Measurements from ENCODE around the gene GAPDHS. TPM values are rescaled to one million over a fixed set of nuclear protein-coding genes. Genes with fewer than 3 reads are reported as not detected.

The GAPDHS gene
- total and polyA plus RNA-seq, 12 donors, result not detected

- no peak for TF ChIP-seq CTCF (IDR thresholded peaks at IDR 0.05)
- no peak for DNase-seq
- no peak within 1 kb of the TSS for H3K27ac ChIP-seq
- H3K36me3 ChIP-seq, result no peaks in the 10 kb centered on the region
- peaks cover 0 to 39% (median 25%) of the 10 kb centered on the region in 7 donors for H3K27me3 ChIP-seq
- intact Hi-C loops (cut with DNase I), result loop anchor here in 1 of 10 donors (5.0 kb wide), 1 partner anchor 79 kb away; no protein-coding TSS in a partner anchor
- ATAC-seq, result no peak
- no peaks in the 10 kb centered on the region for H3K9me3 ChIP-seq
- H3K4me3 ChIP-seq, result no peak within 1 kb of the TSS
- 43 to 50% methylated on average over 16 of the region's 16 CpGs for WGBS, 2 donors
- no peaks in the 10 kb centered on the region for H3K4me1 ChIP-seq
Measured at GRCh38 chr19:35585848-35586247, 52.6 kb downstream of the GAPDHS start, which contains the start of gene PMIS2. PMIS2 (plus strand) TSS chr19:35586173; CDS start chr19:35586260, 87 bp downstream.

- no peak for TF ChIP-seq CTCF (IDR thresholded peaks at IDR 0.05)
- Histone ChIP-seq H3K36me3 (no peaks in the 10 kb centered on the region), H3K4me3 (no peak overlapping the region), H3K27ac (no peak overlapping the region), H3K4me1 (no peaks in the 10 kb centered on the region), H3K27me3 (peaks cover 0 to 38% (median 25%) of the 10 kb centered on the region in 7 donors), H3K9me3 (no peaks in the 10 kb centered on the region)
- ATAC-seq (no peak), DNase-seq (no peak)
- intact Hi-C loops (cut with DNase I), result loop anchor here in 1 of 10 donors (5.0 kb wide), 1 partner anchor 80 kb away; no protein-coding TSS in a partner anchor
- WGBS, 2 donors, result 38 to 49% methylated on average over 1 of the region's 1 CpG
Measured at GRCh38 chr19:35587321-35587720, 54.1 kb downstream of the GAPDHS start.

GRCh38 chr19:35590875-35591274, 57.6 kb downstream of the GAPDHS start:
- no peak overlapping the region for H3K4me3 ChIP-seq
- DNase-seq (no peak), ATAC-seq (no peak)
- WGBS, 2 donors, result 82 to 86% methylated on average over 3 of the region's 3 CpGs
- H3K36me3 ChIP-seq, result no peaks in the 10 kb centered on the region
- intact Hi-C loops (cut with DNase I), result no loop called here
- H3K4me1 ChIP-seq, result no peaks in the 10 kb centered on the region
- H3K9me3 ChIP-seq, result no peaks in the 10 kb centered on the region
- peaks cover 0 to 33% (median 17%) of the 10 kb centered on the region in 7 donors for H3K27me3 ChIP-seq
- TF ChIP-seq CTCF (IDR thresholded peaks at IDR 0.05), result no peak
- no peak overlapping the region for H3K27ac ChIP-seq

- intact Hi-C loops (cut with DNase I), result no loop called here
- TF ChIP-seq CTCF (IDR thresholded peaks at IDR 0.05), result peak in 7 of 9 donors; percentile 30 to 56 (median 43)
- H3K27me3 ChIP-seq, result peaks cover 0 to 29% (median 14%) of the 10 kb centered on the region in 7 donors
- H3K4me1 ChIP-seq, result no peaks in the 10 kb centered on the region
- no peak for DNase-seq
- H3K4me3 ChIP-seq, result no peak overlapping the region
- H3K9me3 ChIP-seq, result no peaks in the 10 kb centered on the region
- no peaks in the 10 kb centered on the region for H3K36me3 ChIP-seq
- no peak overlapping the region for H3K27ac ChIP-seq
- 24 to 28% methylated on average over 8 of the region's 8 CpGs for WGBS, 2 donors
- ATAC-seq, result peak in 1 of 8 donors; percentile 31
Measured at GRCh38 chr19:35592226-35592625, 59.0 kb downstream of the GAPDHS start.

Other genes starting within 250 kb of the GAPDHS start
- gene MAG, start 241.3 kb upstream of the GAPDHS start, total RNA-seq, result under 1 TPM in 1 of 10 donors, not detected in 9; 0.39 TPM
- gene MAG, start 241.3 kb upstream of the GAPDHS start, polyA plus RNA-seq, result under 1 TPM in 1 of 2 donors, not detected in 1; 0.04 TPM
- 1 to 10 TPM in 1 of 10 donors, under 1 TPM in 7, not detected in 2; 0.22 to 1.6 (median 0.49) TPM for gene CD22, start 204.3 kb upstream of the GAPDHS start, total RNA-seq
- under 1 TPM; 0.07 to 0.12 TPM for gene CD22, start 204.3 kb upstream of the GAPDHS start, polyA plus RNA-seq
- gene FFAR1, start 185.6 kb upstream of the GAPDHS start, total RNA-seq, result not detected
- gene FFAR1, start 185.6 kb upstream of the GAPDHS start, polyA plus RNA-seq, result not detected
- gene FFAR3, start 175.0 kb upstream of the GAPDHS start, total RNA-seq, result under 1 TPM in 2 of 10 donors, not detected in 8; 0.40 to 0.49 TPM
- gene FFAR3, start 175.0 kb upstream of the GAPDHS start, polyA plus RNA-seq, result under 1 TPM in 1 of 2 donors, not detected in 1; 0.09 TPM
- not detected for gene GPR42, start 162.4 kb upstream of the GAPDHS start, total RNA-seq
- gene GPR42, start 162.4 kb upstream of the GAPDHS start, polyA plus RNA-seq, result not detected
- gene FFAR2, start 85.2 kb upstream of the GAPDHS start, total RNA-seq, result 1 to 10 TPM in 1 of 10 donors, under 1 TPM in 8, not detected in 1; 0.17 to 1.4 (median 0.54) TPM
- gene FFAR2, start 85.2 kb upstream of the GAPDHS start, polyA plus RNA-seq, result under 1 TPM; 0.10 to 0.15 TPM
- not detected for gene KRTDAP, start 43.0 kb upstream of the GAPDHS start, total RNA-seq
- not detected for gene KRTDAP, start 43.0 kb upstream of the GAPDHS start, polyA plus RNA-seq
- 10 to 100 TPM in 3 of 10 donors, 1 to 10 TPM in 7; 2.0 to 15.7 (median 7.6) TPM for gene DMKN, start 19.8 kb upstream of the GAPDHS start, total RNA-seq
- 10 to 100 TPM in 1 of 2 donors, 1 to 10 TPM in 1; 7.8 to 32.2 TPM for gene DMKN, start 19.8 kb upstream of the GAPDHS start, polyA plus RNA-seq
- gene SBSN, start 5.1 kb upstream of the GAPDHS start, total RNA-seq, result not detected
- under 1 TPM in 1 of 2 donors, not detected in 1; 0.20 TPM for gene SBSN, start 5.1 kb upstream of the GAPDHS start, polyA plus RNA-seq
- gene TMEM147, start 12.2 kb downstream of the GAPDHS start, total RNA-seq, result 100 to 1,000 TPM in 3 of 10 donors, 10 to 100 TPM in 7; 62.8 to 103 (median 74.7) TPM
- 100 to 1,000 TPM in 1 of 2 donors, 10 to 100 TPM in 1; 78.0 to 229 TPM for gene TMEM147, start 12.2 kb downstream of the GAPDHS start, polyA plus RNA-seq
- gene ATP4A, start 30.2 kb downstream of the GAPDHS start, total RNA-seq, result not detected
- gene ATP4A, start 30.2 kb downstream of the GAPDHS start, polyA plus RNA-seq, result not detected
- gene PMIS2, start 52.7 kb downstream of the GAPDHS start, total RNA-seq, result not detected
- gene PMIS2, start 52.7 kb downstream of the GAPDHS start, polyA plus RNA-seq, result not detected
- gene HAUS5, start 79.3 kb downstream of the GAPDHS start, total RNA-seq, result 1 to 10 TPM; 3.2 to 9.3 (median 4.7) TPM
- 10 to 100 TPM in 1 of 2 donors, 1 to 10 TPM in 1; 4.3 to 14.1 TPM for gene HAUS5, start 79.3 kb downstream of the GAPDHS start, polyA plus RNA-seq
- gene RBM42, start 95.6 kb downstream of the GAPDHS start, total RNA-seq, result 10 to 100 TPM; 43.5 to 57.8 (median 53.2) TPM
- 10 to 100 TPM; 76.3 to 93.1 TPM for gene RBM42, start 95.6 kb downstream of the GAPDHS start, polyA plus RNA-seq
- under 1 TPM in 4 of 10 donors, not detected in 6; 0.26 to 0.55 (median 0.28) TPM for gene ETV2, start 108.3 kb downstream of the GAPDHS start, total RNA-seq
- gene ETV2, start 108.3 kb downstream of the GAPDHS start, polyA plus RNA-seq, result 1 to 10 TPM in 1 of 2 donors, under 1 TPM in 1; 0.59 to 1.5 TPM
- 1,000 to 10,000 TPM; 1,085 to 1,585 (median 1,381) TPM for gene COX6B1, start 114.9 kb downstream of the GAPDHS start, total RNA-seq
- gene COX6B1, start 114.9 kb downstream of the GAPDHS start, polyA plus RNA-seq, result 1,000 to 10,000 TPM; 2,189 to 5,346 TPM
- under 1 TPM in 1 of 10 donors, not detected in 9; 0.38 TPM for gene UPK1A, start 133.1 kb downstream of the GAPDHS start, total RNA-seq
- gene UPK1A, start 133.1 kb downstream of the GAPDHS start, polyA plus RNA-seq, result under 1 TPM in 1 of 2 donors, not detected in 1; 0.03 TPM
- under 1 TPM in 1 of 10 donors, not detected in 9; 0.12 TPM for gene ZBTB32, start 171.1 kb downstream of the GAPDHS start, total RNA-seq
- gene ZBTB32, start 171.1 kb downstream of the GAPDHS start, polyA plus RNA-seq, result under 1 TPM in 1 of 2 donors, not detected in 1; 0.03 TPM
- 10 to 100 TPM; 10.8 to 19.2 (median 14.6) TPM for gene KMT2B, start 184.5 kb downstream of the GAPDHS start, total RNA-seq
- gene KMT2B, start 184.5 kb downstream of the GAPDHS start, polyA plus RNA-seq, result 10 to 100 TPM; 15.0 to 28.7 TPM
- gene IGFLR1, start 209.0 kb downstream of the GAPDHS start, total RNA-seq, result 10 to 100 TPM in 1 of 10 donors, 1 to 10 TPM in 9; 1.1 to 17.1 (median 2.3) TPM
- gene IGFLR1, start 209.0 kb downstream of the GAPDHS start, polyA plus RNA-seq, result 10 to 100 TPM in 1 of 2 donors, 1 to 10 TPM in 1; 6.6 to 13.3 TPM
- gene U2AF1L4, start 212.0 kb downstream of the GAPDHS start, total RNA-seq, result 10 to 100 TPM; 17.4 to 35.1 (median 20.3) TPM
- gene U2AF1L4, start 212.0 kb downstream of the GAPDHS start, polyA plus RNA-seq, result 10 to 100 TPM; 11.5 to 57.7 TPM
- gene PSENEN, start 212.2 kb downstream of the GAPDHS start, total RNA-seq, result 10 to 100 TPM; 34.8 to 70.7 (median 44.9) TPM
- 100 to 1,000 TPM in 1 of 2 donors, 10 to 100 TPM in 1; 69.3 to 149 TPM for gene PSENEN, start 212.2 kb downstream of the GAPDHS start, polyA plus RNA-seq
- gene LIN37, start 215.1 kb downstream of the GAPDHS start, total RNA-seq, result 1 to 10 TPM; 4.0 to 9.3 (median 4.8) TPM
- gene LIN37, start 215.1 kb downstream of the GAPDHS start, polyA plus RNA-seq, result 10 to 100 TPM; 25.2 to 29.4 TPM
- 1,000 to 10,000 TPM in 5 of 10 donors, 100 to 1,000 TPM in 5; 448 to 1,269 (median 1,031) TPM for gene HSPB6, start 223.6 kb downstream of the GAPDHS start, total RNA-seq
- gene HSPB6, start 223.6 kb downstream of the GAPDHS start, polyA plus RNA-seq, result 100 to 1,000 TPM; 387 to 822 TPM
- 10 to 100 TPM in 5 of 10 donors, 1 to 10 TPM in 5; 7.0 to 14.7 (median 9.7) TPM for gene PROSER3, start 224.7 kb downstream of the GAPDHS start, total RNA-seq
- 1 to 10 TPM; 5.5 to 9.7 TPM for gene PROSER3, start 224.7 kb downstream of the GAPDHS start, polyA plus RNA-seq
- gene ARHGAP33, start 242.1 kb downstream of the GAPDHS start, total RNA-seq, result 1 to 10 TPM; 1.3 to 9.5 (median 5.6) TPM
- 10 to 100 TPM in 1 of 2 donors, 1 to 10 TPM in 1; 2.2 to 10.1 TPM for gene ARHGAP33, start 242.1 kb downstream of the GAPDHS start, polyA plus RNA-seq